ENCODE measurements around the gene FOXL3. TPM values are rescaled to one million over a fixed set of nuclear protein-coding genes. Genes with fewer than 3 reads are reported as not detected.

The FOXL3 gene
- polyA plus RNA-seq, 1 of the 3 experiments (the other 2 are of a cell fraction) = not detected

DNA sequence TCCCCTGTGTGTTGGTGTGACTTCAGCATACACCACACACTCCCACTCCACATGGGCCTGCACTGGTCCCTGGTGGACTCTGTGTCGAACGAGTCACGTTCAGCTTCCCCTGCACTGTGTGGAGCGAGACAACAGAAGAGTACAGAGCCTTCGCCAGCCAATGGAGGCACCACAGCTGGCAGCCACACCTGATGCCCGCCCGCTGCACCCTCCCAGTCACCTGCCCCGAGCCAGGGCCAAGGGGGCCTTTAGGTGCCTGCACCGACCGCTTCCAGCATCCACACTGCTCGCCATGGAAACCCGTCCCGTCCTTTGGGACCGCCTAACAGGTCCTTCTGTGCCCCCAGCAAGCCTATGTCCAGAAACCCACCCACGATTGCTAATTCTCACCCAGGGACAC, 9.2 kb downstream of the FOXL3 start:
- H3F3A ChIP-seq (replicated peaks; ENCODE audit: insufficient read depth) = no peaks in the 10 kb centered on the region
- CTCF ChIA-PET = interaction anchor here (0.5 kb wide), 1 partner anchor 367 kb away, joined by 3 read pairs; no protein-coding TSS in a partner anchor
- WGBS (ENCODE audit: low lambda C conversion rate) = 81% methylated on average over 12 of the region's 15 CpGs

More for the DNA sequence above, 9.2 kb downstream of the FOXL3 start:
- Histone ChIP-seq H3K79me2 (ENCODE audit: insufficient read depth) (no peaks in the 10 kb centered on the region), H3K9me2 (no peaks in the 10 kb centered on the region), H3K4me2 (no peak overlapping the region), H3K36me3 (replicated peaks in 1 of 2; ENCODE audit: control insufficient read depth in 1 of 2, insufficient read depth in 2 of 2, low read length in 1 of 2) (no peaks in the 10 kb centered on the region), H2AFZ (ENCODE audit: low read depth) (no peak overlapping the region), H3K9me3 (no peaks in the 10 kb centered on the region), H3K9ac (no peak overlapping the region), H3K4me3 (ENCODE audit: low read depth in 2 of 2, low read length in 1 of 2) (no peak overlapping the region), H3K27ac (ENCODE audit: low read depth in 2 of 2, low read length in 1 of 2) (no peak overlapping the region), H4K20me1 (ENCODE audit: insufficient read depth) (0 out of 2 replicates have a peak, but pooled peaks cover 3% of the 10 kb centered on the region), H3K27me3 (ENCODE audit: insufficient read depth) (peaks cover 39% of the 10 kb centered on the region), H3K4me1 (ENCODE audit: control insufficient read depth in 1 of 2, insufficient read depth in 2 of 2, low read depth in 1 of 2, low read length in 1 of 2) (no peaks in the 10 kb centered on the region)
- DNase-seq = no peak
- POLR2A ChIA-PET = no interaction called here
- no peak for TF ChIP-seq EZH2phosphoT487 (IDR thresholded peaks at IDR 0.05; ENCODE audit: borderline replicate concordance, low read depth)
- TF ChIP-seq, protein P1, sequence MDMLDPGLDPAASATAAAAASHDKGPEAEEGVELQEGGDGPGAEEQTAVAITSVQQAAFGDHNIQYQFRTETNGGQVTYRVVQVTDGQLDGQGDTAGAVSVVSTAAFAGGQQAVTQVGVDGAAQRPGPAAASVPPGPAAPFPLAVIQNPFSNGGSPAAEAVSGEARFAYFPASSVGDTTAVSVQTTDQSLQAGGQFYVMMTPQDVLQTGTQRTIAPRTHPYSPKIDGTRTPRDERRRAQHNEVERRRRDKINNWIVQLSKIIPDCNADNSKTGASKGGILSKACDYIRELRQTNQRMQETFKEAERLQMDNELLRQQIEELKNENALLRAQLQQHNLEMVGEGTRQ (IDR thresholded peaks at IDR 0.05; ENCODE audit: borderline replicate concordance, low read depth, low read length) = no peak
- no peak for TF ChIP-seq MXI1 (IDR thresholded peaks at IDR 0.05; ENCODE audit: low read depth, low read length)
- no peak for TF ChIP-seq RFX5 (IDR thresholded peaks at IDR 0.05; ENCODE audit: low read length)
- TF ChIP-seq, protein P2, sequence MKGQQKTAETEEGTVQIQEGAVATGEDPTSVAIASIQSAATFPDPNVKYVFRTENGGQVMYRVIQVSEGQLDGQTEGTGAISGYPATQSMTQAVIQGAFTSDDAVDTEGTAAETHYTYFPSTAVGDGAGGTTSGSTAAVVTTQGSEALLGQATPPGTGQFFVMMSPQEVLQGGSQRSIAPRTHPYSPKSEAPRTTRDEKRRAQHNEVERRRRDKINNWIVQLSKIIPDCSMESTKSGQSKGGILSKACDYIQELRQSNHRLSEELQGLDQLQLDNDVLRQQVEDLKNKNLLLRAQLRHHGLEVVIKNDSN (IDR thresholded peaks at IDR 0.05; ENCODE audit: borderline replicate concordance, low read depth) = no peak
- TF ChIP-seq TAF1 (IDR thresholded peaks at IDR 0.05; ENCODE audit: borderline replicate concordance, low read depth, low read length) = no peak
- TF ChIP-seq EP300 (IDR thresholded peaks at IDR 0.05; ENCODE audit: borderline replicate concordance in 1 of 2, low read depth in 1 of 2, low read length in 1 of 2) = no peak
- no peak for TF ChIP-seq FOXM1 (IDR thresholded peaks at IDR 0.05; ENCODE audit: low read depth)
- TF ChIP-seq, protein P3, sequence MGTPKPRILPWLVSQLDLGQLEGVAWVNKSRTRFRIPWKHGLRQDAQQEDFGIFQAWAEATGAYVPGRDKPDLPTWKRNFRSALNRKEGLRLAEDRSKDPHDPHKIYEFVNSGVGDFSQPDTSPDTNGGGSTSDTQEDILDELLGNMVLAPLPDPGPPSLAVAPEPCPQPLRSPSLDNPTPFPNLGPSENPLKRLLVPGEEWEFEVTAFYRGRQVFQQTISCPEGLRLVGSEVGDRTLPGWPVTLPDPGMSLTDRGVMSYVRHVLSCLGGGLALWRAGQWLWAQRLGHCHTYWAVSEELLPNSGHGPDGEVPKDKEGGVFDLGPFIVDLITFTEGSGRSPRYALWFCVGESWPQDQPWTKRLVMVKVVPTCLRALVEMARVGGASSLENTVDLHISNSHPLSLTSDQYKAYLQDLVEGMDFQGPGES (IDR thresholded peaks at IDR 0.05; ENCODE audit: low read depth, low read length) = no peak
- no peak for TF ChIP-seq SIN3A (IDR thresholded peaks at IDR 0.05; ENCODE audit: borderline replicate concordance, low read depth, low read length)
- TF ChIP-seq GATA2 (CRISPR knock-in tag; IDR thresholded peaks at IDR 0.05) = no peak
- TF ChIP-seq RCOR1 (IDR thresholded peaks at IDR 0.05; ENCODE audit: low read length) = no peak
- TF ChIP-seq FOXJ3 (CRISPR knock-in tag; IDR thresholded peaks at IDR 0.05) = no peak
- no peak for TF ChIP-seq CHD2 (IDR thresholded peaks at IDR 0.05; ENCODE audit: low read length, partially characterized antibody)
- TF ChIP-seq SMC3 (IDR thresholded peaks at IDR 0.05; ENCODE audit: low read depth, low read length) = no peak
- TF ChIP-seq TCF12 (IDR thresholded peaks at IDR 0.05) = no peak
- TF ChIP-seq TEAD4 (IDR thresholded peaks at IDR 0.05; ENCODE audit: borderline replicate concordance, insufficient read depth) = no peak
- TF ChIP-seq GABPA (IDR thresholded peaks at IDR 0.05; ENCODE audit: low read depth) = no peak
- TF ChIP-seq, protein P4, sequence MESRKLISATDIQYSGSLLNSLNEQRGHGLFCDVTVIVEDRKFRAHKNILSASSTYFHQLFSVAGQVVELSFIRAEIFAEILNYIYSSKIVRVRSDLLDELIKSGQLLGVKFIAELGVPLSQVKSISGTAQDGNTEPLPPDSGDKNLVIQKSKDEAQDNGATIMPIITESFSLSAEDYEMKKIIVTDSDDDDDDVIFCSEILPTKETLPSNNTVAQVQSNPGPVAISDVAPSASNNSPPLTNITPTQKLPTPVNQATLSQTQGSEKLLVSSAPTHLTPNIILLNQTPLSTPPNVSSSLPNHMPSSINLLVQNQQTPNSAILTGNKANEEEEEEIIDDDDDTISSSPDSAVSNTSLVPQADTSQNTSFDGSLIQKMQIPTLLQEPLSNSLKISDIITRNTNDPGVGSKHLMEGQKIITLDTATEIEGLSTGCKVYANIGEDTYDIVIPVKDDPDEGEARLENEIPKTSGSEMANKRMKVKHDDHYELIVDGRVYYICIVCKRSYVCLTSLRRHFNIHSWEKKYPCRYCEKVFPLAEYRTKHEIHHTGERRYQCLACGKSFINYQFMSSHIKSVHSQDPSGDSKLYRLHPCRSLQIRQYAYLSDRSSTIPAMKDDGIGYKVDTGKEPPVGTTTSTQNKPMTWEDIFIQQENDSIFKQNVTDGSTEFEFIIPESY (IDR thresholded peaks at IDR 0.05; ENCODE audit: borderline replicate concordance, low read depth) = no peak
